Measurements from ENCODE around the gene BCLAF3.

Gene BCLAF3

GRCh38 chrX:19972984-19973383, 17.9 kb downstream of the BCLAF3 start:
- TF ChIP-seq MYC (IDR thresholded peaks at IDR 0.05; ENCODE audit: low read depth, low read length) (no peak), POLR2A (IDR thresholded peaks at IDR 0.05; ENCODE audit: extremely low read depth, insufficient read length) (no peak), CTCF (IDR thresholded peaks at IDR 0.05; ENCODE audit: low read depth, low read length) (no peak)
- TF ChIP-seq, protein P1, sequence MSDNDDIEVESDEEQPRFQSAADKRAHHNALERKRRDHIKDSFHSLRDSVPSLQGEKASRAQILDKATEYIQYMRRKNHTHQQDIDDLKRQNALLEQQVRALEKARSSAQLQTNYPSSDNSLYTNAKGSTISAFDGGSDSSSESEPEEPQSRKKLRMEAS (IDR thresholded peaks at IDR 0.05; ENCODE audit: low read depth, low read length) = no peak
- DNase-seq (ENCODE audit: low read depth) = no peak
- H3K4me3 ChIP-seq (ENCODE audit: low read depth, low read length) = no peak overlapping the region

- DNase-seq (ENCODE audit: low read depth) = no peak
- TF ChIP-seq MYC (IDR thresholded peaks at IDR 0.05; ENCODE audit: low read depth, low read length) = no peak
- no peak for TF ChIP-seq CTCF (IDR thresholded peaks at IDR 0.05; ENCODE audit: low read depth, low read length)
- TF ChIP-seq, protein P1 (IDR thresholded peaks at IDR 0.05; ENCODE audit: low read depth, low read length) = no peak
- TF ChIP-seq POLR2A (IDR thresholded peaks at IDR 0.05; ENCODE audit: extremely low read depth, insufficient read length) = no peak
- H3K4me3 ChIP-seq (ENCODE audit: low read depth, low read length) = no peak overlapping the region
Measured at GRCh38 chrX:19968276-19968675, 22.6 kb downstream of the BCLAF3 start.

GRCh38 chrX:19966056-19966455, 24.8 kb downstream of the BCLAF3 start:
- TF ChIP-seq CTCF (IDR thresholded peaks at IDR 0.05; ENCODE audit: low read depth, low read length) = no peak
- TF ChIP-seq, protein P1 (IDR thresholded peaks at IDR 0.05; ENCODE audit: low read depth, low read length) = no peak
- TF ChIP-seq MYC (IDR thresholded peaks at IDR 0.05; ENCODE audit: low read depth, low read length) = no peak
- no peak for TF ChIP-seq POLR2A (IDR thresholded peaks at IDR 0.05; ENCODE audit: extremely low read depth, insufficient read length)
- no peak overlapping the region for H3K4me3 ChIP-seq (ENCODE audit: low read depth, low read length)

DNA sequence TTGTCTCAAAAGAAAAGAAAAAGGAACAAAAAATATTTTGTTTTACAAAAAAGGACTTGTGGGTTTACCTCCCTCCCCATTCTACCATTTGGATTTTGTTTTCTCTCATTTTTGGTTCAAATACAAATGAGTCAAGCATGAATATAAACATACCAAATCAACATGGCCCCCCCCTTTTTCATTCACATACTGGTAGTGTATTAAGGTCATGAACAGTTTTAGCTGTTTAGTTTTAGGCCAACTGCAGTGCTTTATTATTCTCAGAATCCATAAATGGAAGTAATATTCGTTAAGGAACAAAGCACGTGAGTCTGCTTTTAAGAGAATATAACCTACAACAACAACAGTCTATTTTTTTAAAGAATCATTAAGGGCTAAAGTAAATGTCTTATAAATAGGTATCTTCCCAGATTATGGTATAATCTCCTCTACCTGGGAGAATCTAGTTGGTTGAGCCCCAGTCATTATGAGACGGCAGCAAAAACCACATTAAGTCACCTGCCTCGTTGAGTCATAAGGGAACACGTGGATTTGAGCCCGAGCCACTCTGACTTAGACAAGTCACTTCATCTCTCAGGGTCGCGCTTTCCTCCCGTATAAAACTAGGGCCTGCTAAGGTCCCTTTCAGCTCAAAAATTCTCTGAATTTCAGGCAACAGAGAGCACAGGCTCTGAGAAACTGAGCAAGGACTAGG, 26.7 kb downstream of the BCLAF3 start:
- TF ChIP-seq POLR2A (IDR thresholded peaks at IDR 0.05; ENCODE audit: extremely low read depth, insufficient read length) (no peak), MYC (IDR thresholded peaks at IDR 0.05; ENCODE audit: low read depth, low read length) (no peak), CTCF (IDR thresholded peaks at IDR 0.05; ENCODE audit: low read depth, low read length) (no peak)
- TF ChIP-seq, protein P1 (IDR thresholded peaks at IDR 0.05; ENCODE audit: low read depth, low read length) = no peak
- no peak for DNase-seq (ENCODE audit: low read depth)
- no peak overlapping the region for H3K4me3 ChIP-seq (ENCODE audit: low read depth, low read length)

More at GRCh38 chrX:19966056-19966455, 24.8 kb downstream of the BCLAF3 start:
- no peak for DNase-seq (ENCODE audit: low read depth)

GRCh38 chrX:19960913-19961312, 29.9 kb downstream of the BCLAF3 start:
- TF ChIP-seq, protein P1 (IDR thresholded peaks at IDR 0.05; ENCODE audit: low read depth, low read length) = no peak
- TF ChIP-seq POLR2A (IDR thresholded peaks at IDR 0.05; ENCODE audit: extremely low read depth, insufficient read length) (no peak), MYC (IDR thresholded peaks at IDR 0.05; ENCODE audit: low read depth, low read length) (no peak), CTCF (IDR thresholded peaks at IDR 0.05; ENCODE audit: low read depth, low read length) (no peak)
- H3K4me3 ChIP-seq (ENCODE audit: low read depth, low read length) = no peak overlapping the region
- DNase-seq (ENCODE audit: low read depth) = no peak

All from NB4 (cell line).